T-helper 9 cell (primary cell): ENCODE data around the gene SELENOV.

Source experiments
- DNase-seq: peaks from one replicate; pipeline ENCODE4 v3.0.0-alpha.2; 2020

The SELENOV gene

GRCh38 chr19:39494661-39495060 is 20.3 kb upstream of the SELENOV start:
- DNase-seq: no peak

- no peak for DNase-seq
Observed at GRCh38 chr19:39496063-39496462, 18.9 kb upstream of the SELENOV start.

DNA sequence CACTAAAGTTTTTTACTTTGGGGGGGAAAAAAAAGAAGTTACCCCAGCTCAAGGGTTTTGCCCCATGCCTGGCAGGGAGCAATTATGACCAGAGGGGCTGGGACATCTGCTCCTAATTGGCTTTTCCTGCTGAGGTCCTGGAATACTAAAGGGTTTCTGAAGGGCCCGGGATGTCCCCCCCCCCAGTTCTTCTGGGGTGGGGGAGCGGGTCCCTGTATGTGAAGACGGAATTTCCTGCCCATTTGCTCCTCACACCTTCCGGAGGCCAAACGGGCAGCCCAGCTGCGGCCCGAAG is 17.3 kb upstream of the SELENOV start:
- no peak for DNase-seq

- no peak for DNase-seq
Observed at GRCh38 chr19:39497996-39498797, 16.7 kb upstream of the SELENOV start.

- DNase-seq: no peak
Observed at GRCh38 chr19:39498798-39499642, 15.9 kb upstream of the SELENOV start, which contains the start of gene DLL3. Gene DLL3 (plus strand): TSS chr19:39498947. CDS start chr19:39498975, 28 bp downstream.

- DNase-seq: no peak
Observed at GRCh38 chr19:39499932-39500331, 15.0 kb upstream of the SELENOV start.

- no peak for DNase-seq
Observed at GRCh38 chr19:39500543-39500942, 14.4 kb upstream of the SELENOV start.

DNA sequence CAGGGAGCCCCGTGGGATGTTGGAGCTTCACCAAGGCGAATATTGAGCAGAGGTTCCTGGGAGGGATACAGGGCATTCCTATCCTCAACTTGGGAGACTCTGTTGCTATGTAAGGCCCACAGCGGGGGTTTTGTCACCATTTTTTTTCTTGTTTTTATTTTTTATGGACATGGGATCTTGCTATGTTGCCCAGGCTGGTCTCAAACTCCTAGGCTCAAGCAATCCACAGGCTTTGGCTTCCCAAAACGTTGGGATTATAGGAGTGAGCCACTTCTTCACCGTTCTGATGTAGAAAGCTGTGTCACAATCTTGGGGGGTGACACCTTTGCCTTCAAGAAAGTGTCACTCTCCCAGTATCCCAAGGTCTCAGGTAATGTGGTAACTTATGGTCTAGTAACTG is 13.6 kb upstream of the SELENOV start:
- no peak for DNase-seq

DNA sequence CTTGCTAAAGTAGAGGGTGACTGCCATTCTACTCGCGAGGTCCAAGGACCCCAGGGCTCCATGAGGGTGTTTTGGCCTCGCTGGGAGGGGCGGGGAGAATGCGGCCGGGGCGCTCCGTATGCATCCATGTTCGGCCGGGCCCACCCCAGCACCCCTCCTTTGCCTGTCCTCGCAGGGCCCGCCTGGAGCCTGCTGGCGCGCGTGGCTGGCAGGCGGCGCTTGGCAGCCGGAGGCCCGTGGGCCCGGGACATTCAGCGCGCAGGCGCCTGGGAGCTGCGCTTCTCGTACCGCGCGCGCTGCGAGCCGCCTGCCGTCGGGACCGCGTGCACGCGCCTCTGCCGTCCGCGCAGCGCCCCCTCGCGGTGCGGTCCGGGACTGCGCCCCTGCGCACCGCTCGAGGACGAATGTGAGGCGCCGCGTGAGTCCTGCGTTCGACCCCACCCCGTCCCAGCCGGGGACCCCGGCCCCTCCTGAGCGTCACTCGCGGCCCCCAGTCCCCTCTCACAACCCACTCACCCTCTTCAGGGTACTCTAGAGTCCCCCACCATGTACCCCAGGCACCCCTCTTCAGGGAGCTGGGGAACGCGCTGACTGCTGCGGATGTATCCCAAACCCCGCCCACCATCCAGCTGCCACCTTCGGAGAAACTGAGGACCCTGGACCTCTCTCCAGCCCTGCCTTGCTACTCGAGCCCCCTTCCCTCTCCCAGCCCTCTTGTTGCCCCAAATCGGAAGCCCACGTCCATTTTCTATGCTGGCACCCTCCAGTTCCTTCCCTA is 12.1 kb upstream of the SELENOV start:
- DNase-seq: peak; percentile 71

GRCh38 chr19:39506598-39506943 is 8.4 kb upstream of the SELENOV start:
- no peak for DNase-seq

- no peak for DNase-seq
Observed at GRCh38 chr19:39506944-39507714, 7.8 kb upstream of the SELENOV start.

- DNase-seq: no peak
Observed at GRCh38 chr19:39507715-39508364, 7.1 kb upstream of the SELENOV start.

DNA sequence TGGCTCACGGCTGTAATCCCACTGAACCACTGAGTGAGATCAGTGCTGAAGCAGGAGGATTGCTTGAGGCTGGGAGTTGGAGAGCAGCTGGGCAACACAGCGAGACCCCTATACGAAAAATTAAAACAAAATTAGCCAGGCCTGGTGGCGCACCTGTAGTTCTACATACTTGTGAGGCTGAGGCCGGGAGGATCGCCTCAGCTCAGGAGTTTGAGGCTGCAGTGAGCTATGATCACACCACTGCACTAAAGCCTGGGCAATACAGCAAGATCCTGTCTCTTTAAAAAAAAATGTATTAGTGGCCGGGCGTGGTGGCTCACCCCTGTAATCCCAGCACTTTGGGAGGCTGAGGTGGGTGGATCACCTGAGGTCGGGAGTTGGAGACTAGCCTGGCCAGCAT is 6.3 kb upstream of the SELENOV start:
- no peak for DNase-seq

DNA sequence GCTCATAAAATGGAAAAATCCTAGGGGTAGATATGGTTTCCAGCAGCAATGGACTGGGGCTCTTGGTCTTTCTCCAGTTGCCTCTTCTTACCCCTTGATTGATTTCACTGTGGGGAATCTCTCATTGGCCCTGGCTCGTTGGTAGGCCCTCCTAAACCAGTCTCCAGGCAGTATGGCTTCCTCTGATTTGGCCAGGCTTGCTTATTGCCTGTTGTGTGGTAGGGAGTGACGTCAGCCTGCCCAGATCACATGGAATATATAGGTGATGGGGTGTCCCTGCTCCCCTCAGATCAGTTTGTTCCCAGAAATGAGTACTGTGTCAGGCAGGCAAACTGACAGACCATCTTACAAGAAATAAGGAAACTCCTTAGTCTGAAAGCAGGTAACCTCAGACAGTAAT is 5.7 kb upstream of the SELENOV start:
- no peak for DNase-seq

DNA sequence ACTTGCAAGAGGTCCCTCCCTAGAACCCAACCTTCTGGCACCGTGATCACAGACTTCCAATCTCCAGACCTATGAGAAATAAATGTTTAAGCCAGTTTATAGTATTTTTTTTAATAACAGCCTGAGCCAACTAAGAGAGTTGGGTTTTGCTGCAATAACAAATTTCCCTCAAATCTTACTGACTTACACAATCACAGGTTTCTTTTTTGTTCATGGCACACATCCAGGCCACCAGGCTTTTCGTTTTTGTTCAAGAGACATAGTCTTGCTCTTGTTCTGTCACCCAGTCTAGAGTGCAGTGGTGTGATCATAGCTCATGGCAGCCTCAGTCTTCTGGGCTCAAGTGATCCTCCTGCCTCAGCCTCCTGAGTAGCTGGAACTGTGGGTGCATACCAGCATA is 2.0 kb upstream of the SELENOV start:
- DNase-seq: no peak

GRCh38 chr19:39515551-39516191 is 732 bp downstream of the SELENOV start:
- no peak for DNase-seq

- no peak for DNase-seq
Observed at GRCh38 chr19:39516270-39516669, 1.3 kb downstream of the SELENOV start.

- no peak for DNase-seq
Observed at GRCh38 chr19:39517432-39517831, 2.5 kb downstream of the SELENOV start.

DNA sequence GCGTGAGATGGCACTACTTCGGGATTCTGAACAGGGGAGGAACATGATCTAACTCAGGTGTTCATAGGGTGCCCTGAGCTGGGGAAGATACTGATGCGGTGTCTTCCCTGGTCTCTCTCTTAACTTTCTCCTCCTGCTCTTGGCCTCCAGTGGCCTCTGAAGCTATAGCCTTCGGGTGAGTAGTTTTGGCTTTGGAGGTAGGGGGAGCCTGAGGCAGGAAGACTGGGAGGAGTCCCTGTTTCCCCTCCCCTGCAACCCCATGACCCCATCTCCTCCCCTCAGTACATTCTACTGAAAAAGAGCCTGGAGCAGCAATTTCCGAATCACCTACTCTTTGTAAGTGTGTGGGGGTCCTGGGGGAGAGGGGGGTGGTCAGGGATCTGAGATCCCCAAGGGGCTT is 3.5 kb downstream of the SELENOV start:
- DNase-seq: no peak

DNA sequence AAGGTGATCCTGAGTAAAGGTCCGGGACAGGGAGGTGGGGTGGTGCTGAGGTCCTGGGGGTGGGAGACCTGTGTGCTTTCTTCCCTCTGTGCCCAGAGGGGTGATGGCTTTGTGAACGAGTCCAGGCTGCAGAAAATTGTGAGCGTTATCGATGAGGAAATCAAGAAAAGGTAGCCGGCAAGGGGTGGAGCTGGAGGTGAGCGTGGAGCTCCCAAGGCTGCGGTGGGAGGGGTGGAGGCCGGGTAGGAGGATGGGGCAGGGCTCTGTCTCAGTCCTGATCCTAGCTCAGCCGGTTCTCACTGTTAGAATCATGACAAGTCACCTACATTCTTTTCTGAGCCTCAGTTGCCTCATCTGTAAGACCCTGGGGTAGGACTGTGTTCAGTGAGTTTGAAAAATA is 4.0 kb downstream of the SELENOV start:
- no peak for DNase-seq
